ENCODE results near the gene ZSWIM6. TPM values are rescaled to one million over a fixed set of nuclear protein-coding genes. Genes with fewer than 3 reads are reported as not detected.

ZSWIM6 gene
- total RNA-seq, 1 experiment from 2014 or later, result 13.2 TPM

GRCh38 chr5:61311056-61311610, 20.9 kb upstream of the ZSWIM6 start:
- Mint-ChIP-seq H3K27me3 (ENCODE audit: unreplicated experiment) (no peaks in the 10 kb centered on the region), H3K4me3 (ENCODE audit: low read depth, unreplicated experiment) (no peak overlapping the region), H3K4me1 (ENCODE audit: low read depth, unreplicated experiment) (peaks cover 53% of the 10 kb centered on the region), H3K9me3 (ENCODE audit: low read depth, unreplicated experiment) (no peaks in the 10 kb centered on the region), H3K36me3 (ENCODE audit: insufficient read depth, unreplicated experiment) (no peaks in the 10 kb centered on the region), H3K27ac (ENCODE audit: unreplicated experiment) (no peak overlapping the region)
- TF ChIP-seq CTCF (IDR thresholded peaks at IDR 0.05; ENCODE audit: unreplicated experiment), result no peak
- no TSS peak for BruUV-seq (replicated peaks)
- intact Hi-C loops (cut with micrococcal nuclease; ENCODE audit: unreplicated experiment), result no loop called here
- CTCF ChIA-PET, result interaction anchor here (1.4 kb wide), 1 partner anchor 148 kb away, joined by 3 read pairs; no protein-coding TSS in a partner anchor
- DNase-seq, result no peak

GRCh38 chr5:61311836-61312808, 19.9 kb upstream of the ZSWIM6 start:
- intact Hi-C loops (cut with micrococcal nuclease; ENCODE audit: unreplicated experiment), result no loop called here
- H3K27ac Mint-ChIP-seq (ENCODE audit: unreplicated experiment), result no peak overlapping the region
- no peaks in the 10 kb centered on the region for H3K27me3 Mint-ChIP-seq (ENCODE audit: unreplicated experiment)
- no peak for TF ChIP-seq CTCF (IDR thresholded peaks at IDR 0.05; ENCODE audit: unreplicated experiment)
- H3K4me3 Mint-ChIP-seq (ENCODE audit: low read depth, unreplicated experiment), result no peak overlapping the region
- BruUV-seq (replicated peaks), result no TSS peak
- no peaks in the 10 kb centered on the region for H3K9me3 Mint-ChIP-seq (ENCODE audit: low read depth, unreplicated experiment)
- H3K4me1 Mint-ChIP-seq (ENCODE audit: low read depth, unreplicated experiment), result peaks cover 43% of the 10 kb centered on the region
- no peaks in the 10 kb centered on the region for H3K36me3 Mint-ChIP-seq (ENCODE audit: insufficient read depth, unreplicated experiment)
- no peak for DNase-seq
- CTCF ChIA-PET, result interaction anchor here (1.4 kb wide), 1 partner anchor 149 kb away, joined by 3 read pairs; no protein-coding TSS in a partner anchor

GRCh38 chr5:61313960-61314681, 17.9 kb upstream of the ZSWIM6 start:
- no peak overlapping the region for H3K4me3 Mint-ChIP-seq (ENCODE audit: low read depth, unreplicated experiment)
- CTCF ChIA-PET, result interaction anchor here (0.5 to 0.7 kb wide), 2 partner anchors 231 to 412 kb away, joined by 3 to 7 read pairs; no protein-coding TSS in a partner anchor
- DNase-seq, result no peak
- H3K27ac Mint-ChIP-seq (ENCODE audit: unreplicated experiment), result no peak overlapping the region
- H3K27me3 Mint-ChIP-seq (ENCODE audit: unreplicated experiment), result no peaks in the 10 kb centered on the region
- peaks cover 41% of the 10 kb centered on the region for H3K4me1 Mint-ChIP-seq (ENCODE audit: low read depth, unreplicated experiment)
- H3K9me3 Mint-ChIP-seq (ENCODE audit: low read depth, unreplicated experiment), result no peaks in the 10 kb centered on the region
- no peaks in the 10 kb centered on the region for H3K36me3 Mint-ChIP-seq (ENCODE audit: insufficient read depth, unreplicated experiment)
- no peak for TF ChIP-seq CTCF (IDR thresholded peaks at IDR 0.05; ENCODE audit: unreplicated experiment)
- BruUV-seq (replicated peaks), result no TSS peak
- intact Hi-C loops (cut with micrococcal nuclease; ENCODE audit: unreplicated experiment), result no loop called here

GRCh38 chr5:61318376-61318775, 13.7 kb upstream of the ZSWIM6 start:
- TF ChIP-seq CTCF (IDR thresholded peaks at IDR 0.05; ENCODE audit: unreplicated experiment), result no peak
- Mint-ChIP-seq H3K9me3 (ENCODE audit: low read depth, unreplicated experiment) (no peaks in the 10 kb centered on the region), H3K4me1 (ENCODE audit: low read depth, unreplicated experiment) (peaks cover 28% of the 10 kb centered on the region), H3K4me3 (ENCODE audit: low read depth, unreplicated experiment) (no peak overlapping the region), H3K27me3 (ENCODE audit: unreplicated experiment) (no peaks in the 10 kb centered on the region), H3K27ac (ENCODE audit: unreplicated experiment) (no peak overlapping the region), H3K36me3 (ENCODE audit: insufficient read depth, unreplicated experiment) (no peaks in the 10 kb centered on the region)
- BruUV-seq (replicated peaks), result no TSS peak
- intact Hi-C loops (cut with micrococcal nuclease; ENCODE audit: unreplicated experiment), result no loop called here
- no peak for DNase-seq
- CTCF ChIA-PET, result no interaction called here
